ENCODE results near the gene CFP.

DNA sequence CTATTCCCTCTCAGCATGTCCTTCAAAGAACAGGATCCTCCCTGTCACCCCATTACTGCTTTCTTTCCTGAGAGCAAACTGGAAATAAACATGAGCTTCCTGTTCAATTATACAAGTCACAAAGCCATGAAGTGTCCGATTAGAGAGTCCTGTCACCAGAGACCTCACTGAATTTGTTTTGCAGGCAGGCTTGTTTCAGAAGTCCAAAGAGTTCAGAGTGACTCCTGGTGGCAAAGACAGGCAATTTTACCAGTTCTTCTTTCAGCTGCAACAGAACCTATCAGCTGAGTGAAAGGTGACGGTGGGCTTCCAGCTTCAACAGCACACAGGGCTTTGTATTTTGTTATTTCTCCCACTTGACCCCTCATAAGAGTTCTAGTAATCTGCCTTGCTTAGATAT, 14.2 kb upstream of the CFP start:
- TF ChIP-seq, protein P1, sequence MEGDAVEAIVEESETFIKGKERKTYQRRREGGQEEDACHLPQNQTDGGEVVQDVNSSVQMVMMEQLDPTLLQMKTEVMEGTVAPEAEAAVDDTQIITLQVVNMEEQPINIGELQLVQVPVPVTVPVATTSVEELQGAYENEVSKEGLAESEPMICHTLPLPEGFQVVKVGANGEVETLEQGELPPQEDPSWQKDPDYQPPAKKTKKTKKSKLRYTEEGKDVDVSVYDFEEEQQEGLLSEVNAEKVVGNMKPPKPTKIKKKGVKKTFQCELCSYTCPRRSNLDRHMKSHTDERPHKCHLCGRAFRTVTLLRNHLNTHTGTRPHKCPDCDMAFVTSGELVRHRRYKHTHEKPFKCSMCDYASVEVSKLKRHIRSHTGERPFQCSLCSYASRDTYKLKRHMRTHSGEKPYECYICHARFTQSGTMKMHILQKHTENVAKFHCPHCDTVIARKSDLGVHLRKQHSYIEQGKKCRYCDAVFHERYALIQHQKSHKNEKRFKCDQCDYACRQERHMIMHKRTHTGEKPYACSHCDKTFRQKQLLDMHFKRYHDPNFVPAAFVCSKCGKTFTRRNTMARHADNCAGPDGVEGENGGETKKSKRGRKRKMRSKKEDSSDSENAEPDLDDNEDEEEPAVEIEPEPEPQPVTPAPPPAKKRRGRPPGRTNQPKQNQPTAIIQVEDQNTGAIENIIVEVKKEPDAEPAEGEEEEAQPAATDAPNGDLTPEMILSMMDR (IDR thresholded peaks at IDR 0.05), result peak in 3 of 6 experiments; percentile 11 to 28 (median 14)
- no peak for TF ChIP-seq POLR2A (IDR thresholded peaks at IDR 0.05)

Data from esophagus squamous epithelium (tissue), 4 donors.